ENCODE measurements around the gene SLC17A5.
"Not testable (repeated sequence)": the region's sequence is repeated elsewhere in the genome, so short reads cannot be mapped to it uniquely, and the experiment has no call there.

The SLC17A5 gene

GRCh38 chr6:73604020-73604419 lies 49.8 kb downstream of the SLC17A5 start:
- H3K27ac ChIP-seq (ENCODE audit: insufficient read depth, low read depth, low read length, poor library complexity, severe bottlenecking), result no peak overlapping the region
- no peak overlapping the region for H3K4me3 ChIP-seq (ENCODE audit: insufficient read depth, low read depth, low read length)
- no peaks in the 10 kb centered on the region for H3K27me3 ChIP-seq (ENCODE audit: control insufficient read depth, insufficient read depth, low read length, poor library complexity, severe bottlenecking)
- WGBS, 2 experiments, result 95 to 96% methylated on average over 1 of the region's 1 CpG
- no peaks in the 10 kb centered on the region for H3K4me1 ChIP-seq (ENCODE audit: control insufficient read depth, insufficient read depth, low read length)
- H3K9me3 ChIP-seq (ENCODE audit: control insufficient read depth, low read length), result no peaks in the 10 kb centered on the region
- no peaks in the 10 kb centered on the region for H3K36me3 ChIP-seq (ENCODE audit: control insufficient read depth, insufficient read depth, low read length)

DNA sequence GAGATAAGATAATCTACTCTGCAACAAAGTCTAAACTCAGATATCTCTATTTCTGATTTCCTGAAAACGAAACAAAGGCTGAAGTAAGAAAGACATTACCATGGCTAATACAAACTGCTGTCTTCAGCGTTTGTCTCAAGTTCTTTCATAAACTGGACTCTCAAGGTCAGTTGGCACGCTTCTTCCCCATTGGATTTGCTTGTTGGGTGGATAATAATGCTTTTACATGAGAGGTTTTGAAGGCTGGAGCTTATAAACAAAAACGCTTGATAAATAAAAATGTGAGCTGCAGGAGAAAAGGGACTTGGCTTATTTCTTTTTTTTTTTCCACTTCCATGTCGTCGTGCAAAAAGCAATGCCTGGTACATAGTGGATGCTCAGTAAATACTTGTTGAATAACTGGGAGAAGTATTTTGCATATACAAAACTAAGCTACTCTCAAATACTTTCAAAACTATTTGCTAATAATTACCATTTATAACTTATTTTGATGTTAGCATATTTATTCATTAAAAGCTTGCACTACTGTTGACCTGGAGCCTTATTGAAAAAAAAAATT lies 67.3 kb downstream of the SLC17A5 start:
- Histone ChIP-seq H3K4me3 (ENCODE audit: insufficient read depth, low read depth, low read length) (no peak overlapping the region), H3K27me3 (ENCODE audit: control insufficient read depth, insufficient read depth, low read length, poor library complexity, severe bottlenecking) (no peaks in the 10 kb centered on the region), H3K9me3 (ENCODE audit: control insufficient read depth, low read length) (no peaks in the 10 kb centered on the region), H3K36me3 (ENCODE audit: control insufficient read depth, insufficient read depth, low read length) (no peaks in the 10 kb centered on the region), H3K27ac (ENCODE audit: insufficient read depth, low read depth, low read length, poor library complexity, severe bottlenecking) (no peak overlapping the region), H3K4me1 (ENCODE audit: control insufficient read depth, insufficient read depth, low read length) (no peaks in the 10 kb centered on the region)
- WGBS, 2 experiments, result 76 to 82% methylated on average over 4 to 5 of the region's 6 CpGs

GRCh38 chr6:73585566-73586415 lies 68.0 kb downstream of the SLC17A5 start:
- WGBS, 2 experiments, result 29 to 44% methylated on average over 2 to 3 of the region's 3 CpGs
- H3K27ac ChIP-seq (ENCODE audit: insufficient read depth, low read depth, low read length, poor library complexity, severe bottlenecking), result peak overlapping the region; percentile 52

GRCh38 chr6:73581293-73581692 lies 72.5 kb downstream of the SLC17A5 start:
- Histone ChIP-seq H3K27ac (ENCODE audit: insufficient read depth, low read depth, low read length, poor library complexity, severe bottlenecking) (peak overlapping the region; percentile 98), H3K4me3 (ENCODE audit: insufficient read depth, low read depth, low read length) (no peak overlapping the region), H3K27me3 (ENCODE audit: control insufficient read depth, insufficient read depth, low read length, poor library complexity, severe bottlenecking) (no peaks in the 10 kb centered on the region), H3K36me3 (ENCODE audit: control insufficient read depth, insufficient read depth, low read length) (no peaks in the 10 kb centered on the region), H3K9me3 (ENCODE audit: control insufficient read depth, low read length) (no peaks in the 10 kb centered on the region), H3K4me1 (ENCODE audit: control insufficient read depth, insufficient read depth, low read length) (peaks cover 18% of the 10 kb centered on the region)
- WGBS, 2 experiments, result 92 to 97% methylated on average over 2 of the region's 2 CpGs

More at GRCh38 chr6:73585566-73586415, 68.0 kb downstream of the SLC17A5 start:
- no peaks in the 10 kb centered on the region for H3K27me3 ChIP-seq (ENCODE audit: control insufficient read depth, insufficient read depth, low read length, poor library complexity, severe bottlenecking)
- no peak overlapping the region for H3K4me3 ChIP-seq (ENCODE audit: insufficient read depth, low read depth, low read length)
- H3K36me3 ChIP-seq (ENCODE audit: control insufficient read depth, insufficient read depth, low read length), result no peaks in the 10 kb centered on the region
- H3K9me3 ChIP-seq (ENCODE audit: control insufficient read depth, low read length), result no peaks in the 10 kb centered on the region
- no peaks in the 10 kb centered on the region for H3K4me1 ChIP-seq (ENCODE audit: control insufficient read depth, insufficient read depth, low read length)

- Histone ChIP-seq H3K9me3 (ENCODE audit: control insufficient read depth, low read length) (no peaks in the 10 kb centered on the region), H3K4me1 (ENCODE audit: control insufficient read depth, insufficient read depth, low read length) (peaks cover 18% of the 10 kb centered on the region), H3K36me3 (ENCODE audit: control insufficient read depth, insufficient read depth, low read length) (no peaks in the 10 kb centered on the region), H3K4me3 (ENCODE audit: insufficient read depth, low read depth, low read length) (peak overlapping the region; percentile 5), H3K27me3 (ENCODE audit: control insufficient read depth, insufficient read depth, low read length, poor library complexity, severe bottlenecking) (no peaks in the 10 kb centered on the region), H3K27ac (ENCODE audit: insufficient read depth, low read depth, low read length, poor library complexity, severe bottlenecking) (peak overlapping the region; percentile 98)
- 6% methylated on average over 20 to 21 of the region's 21 CpGs for WGBS, 2 experiments
These were observed 73.3 kb downstream of the SLC17A5 start for GRCh38 chr6:73580247-73581149.

DNA sequence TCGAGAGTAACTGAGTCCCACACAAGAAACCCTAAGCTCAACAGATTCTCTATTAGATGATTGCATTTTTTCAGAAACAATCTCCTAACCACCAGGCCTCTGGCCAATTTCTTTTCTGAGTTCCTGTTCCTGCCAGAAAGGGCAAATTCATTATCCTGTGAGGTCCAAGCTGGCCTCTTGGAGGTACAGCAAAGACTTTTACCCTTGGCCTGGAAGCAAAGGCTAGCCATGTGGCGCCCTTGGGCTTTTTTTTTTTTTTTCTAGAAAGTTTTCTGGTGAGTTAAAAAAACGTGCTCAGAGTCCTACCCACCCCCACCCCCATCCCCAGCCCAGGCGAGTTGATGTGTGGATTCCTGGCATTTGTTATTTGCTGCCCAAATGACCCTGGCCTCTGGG lies 73.9 kb downstream of the SLC17A5 start:
- peak overlapping the region; percentile 0 for H3K4me3 ChIP-seq (ENCODE audit: insufficient read depth, low read depth, low read length)
- peaks cover 18% of the 10 kb centered on the region for H3K4me1 ChIP-seq (ENCODE audit: control insufficient read depth, insufficient read depth, low read length)
- no peaks in the 10 kb centered on the region for H3K36me3 ChIP-seq (ENCODE audit: control insufficient read depth, insufficient read depth, low read length)
- WGBS, 2 experiments, result 14 to 38% methylated on average over 2 to 4 of the region's 4 CpGs
- peak overlapping the region; percentile 98 for H3K27ac ChIP-seq (ENCODE audit: insufficient read depth, low read depth, low read length, poor library complexity, severe bottlenecking)
- no peaks in the 10 kb centered on the region for H3K9me3 ChIP-seq (ENCODE audit: control insufficient read depth, low read length)
- no peaks in the 10 kb centered on the region for H3K27me3 ChIP-seq (ENCODE audit: control insufficient read depth, insufficient read depth, low read length, poor library complexity, severe bottlenecking)

DNA sequence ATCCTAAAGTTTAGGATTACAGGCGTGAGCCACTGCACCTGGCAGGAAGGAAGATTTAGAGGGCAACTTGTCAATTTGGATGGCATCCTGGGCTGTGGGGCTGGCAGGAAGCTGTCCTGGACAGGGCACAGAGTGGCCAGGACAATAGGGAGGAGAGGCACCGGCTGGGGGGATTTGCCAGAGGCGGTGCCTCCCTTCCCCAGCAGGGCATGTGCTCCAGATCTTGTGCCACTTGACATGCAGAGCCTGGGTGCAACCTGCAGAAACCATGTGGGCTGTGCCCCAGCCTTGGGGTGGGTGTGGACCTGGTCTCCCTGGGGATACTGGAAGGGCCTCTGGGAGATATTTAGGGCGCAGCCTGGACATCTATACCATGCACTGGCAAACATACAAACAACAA lies 74.4 kb downstream of the SLC17A5 start:
- H3K4me3 ChIP-seq (ENCODE audit: insufficient read depth, low read depth, low read length), result no peak overlapping the region
- 61 to 66% methylated on average over 3 to 4 of the region's 4 CpGs for WGBS, 2 experiments
- no peaks in the 10 kb centered on the region for H3K9me3 ChIP-seq (ENCODE audit: control insufficient read depth, low read length)
- no peaks in the 10 kb centered on the region for H3K27me3 ChIP-seq (ENCODE audit: control insufficient read depth, insufficient read depth, low read length, poor library complexity, severe bottlenecking)
- peak overlapping the region; percentile 98 for H3K27ac ChIP-seq (ENCODE audit: insufficient read depth, low read depth, low read length, poor library complexity, severe bottlenecking)
- peaks cover 18% of the 10 kb centered on the region for H3K4me1 ChIP-seq (ENCODE audit: control insufficient read depth, insufficient read depth, low read length)
- H3K36me3 ChIP-seq (ENCODE audit: control insufficient read depth, insufficient read depth, low read length), result no peaks in the 10 kb centered on the region

DNA sequence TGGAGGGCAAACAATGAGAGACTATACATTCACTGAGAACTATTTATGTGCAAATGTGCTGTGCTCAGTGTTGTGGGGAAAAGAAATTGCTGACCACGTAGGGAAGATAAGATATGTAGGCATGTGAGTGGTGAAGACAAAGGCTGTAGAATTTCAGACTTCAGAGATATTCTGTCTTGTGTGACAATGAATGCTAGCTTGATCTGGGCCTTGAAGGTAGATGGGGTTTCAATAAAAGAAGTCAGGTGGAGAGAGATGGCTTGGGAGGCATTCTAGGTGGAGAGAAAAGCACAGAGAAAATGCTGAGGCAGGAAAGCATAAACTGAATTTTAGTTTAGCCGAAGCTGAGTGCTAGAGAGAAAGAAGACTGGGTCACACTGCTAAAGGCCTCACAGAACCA lies 76.1 kb downstream of the SLC17A5 start:
- 54 to 59% methylated on average over 2 of the region's 2 CpGs for WGBS, 2 experiments
- Histone ChIP-seq H3K4me1 (ENCODE audit: control insufficient read depth, insufficient read depth, low read length) (peaks cover 18% of the 10 kb centered on the region), H3K27me3 (ENCODE audit: control insufficient read depth, insufficient read depth, low read length, poor library complexity, severe bottlenecking) (no peaks in the 10 kb centered on the region), H3K9me3 (ENCODE audit: control insufficient read depth, low read length) (no peaks in the 10 kb centered on the region), H3K27ac (ENCODE audit: insufficient read depth, low read depth, low read length, poor library complexity, severe bottlenecking) (peak overlapping the region; percentile 31), H3K36me3 (ENCODE audit: control insufficient read depth, insufficient read depth, low read length) (no peaks in the 10 kb centered on the region), H3K4me3 (ENCODE audit: insufficient read depth, low read depth, low read length) (no peak overlapping the region)

DNA sequence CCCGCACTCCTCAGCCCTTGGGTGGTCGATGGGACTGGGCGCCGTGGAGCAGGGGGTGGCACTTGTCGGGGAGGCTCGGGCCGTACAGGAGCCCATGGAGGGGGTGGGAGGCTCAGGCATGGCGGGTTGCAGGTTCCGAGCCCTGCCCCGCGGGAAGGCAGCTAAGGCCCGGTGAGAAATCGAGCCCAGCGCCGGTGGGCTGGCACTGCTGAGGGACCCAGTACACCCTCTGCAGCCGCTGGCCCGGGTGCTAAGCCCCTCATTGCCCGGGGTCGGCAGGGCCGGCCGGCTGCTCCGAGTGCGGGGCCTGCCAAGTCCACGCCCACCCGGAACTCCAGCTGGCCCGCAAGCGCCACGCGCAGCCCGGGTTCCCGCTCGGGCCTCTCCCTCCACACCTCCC lies 81.3 kb downstream of the SLC17A5 start:
- not testable (repeated sequence) for H3K27me3 ChIP-seq (ENCODE audit: control insufficient read depth, insufficient read depth, low read length, poor library complexity, severe bottlenecking); H3K4me3 ChIP-seq (ENCODE audit: insufficient read depth, low read depth, low read length); H3K9me3 ChIP-seq (ENCODE audit: control insufficient read depth, low read length); H3K27ac ChIP-seq (ENCODE audit: insufficient read depth, low read depth, low read length, poor library complexity, severe bottlenecking); H3K4me1 ChIP-seq (ENCODE audit: control insufficient read depth, insufficient read depth, low read length); H3K36me3 ChIP-seq (ENCODE audit: control insufficient read depth, insufficient read depth, low read length)
- WGBS, 2 experiments, result 96% methylated on average over 32 of the region's 32 CpGs
